ENCODE results near the gene WASF2. TPM values are rescaled to one million over a fixed set of nuclear protein-coding genes. Genes with fewer than 3 reads are reported as not detected.

Gene WASF2
- total RNA-seq, 1 donor from 2014 or later, result 40.3 TPM

- DNase-seq, result no peak
Observed at GRCh38 chr1:27377760-27378495, 112.0 kb downstream of the WASF2 start.

- no peak for DNase-seq
Observed at GRCh38 chr1:27374362-27375086, 115.4 kb downstream of the WASF2 start, which contains the start of gene FCN3. Gene FCN3 (minus strand): TSS chr1:27374824. CDS start chr1:27374818, 6 bp downstream.

- no peak for DNase-seq
Observed at GRCh38 chr1:27372808-27373690, 116.9 kb downstream of the WASF2 start.

DNA sequence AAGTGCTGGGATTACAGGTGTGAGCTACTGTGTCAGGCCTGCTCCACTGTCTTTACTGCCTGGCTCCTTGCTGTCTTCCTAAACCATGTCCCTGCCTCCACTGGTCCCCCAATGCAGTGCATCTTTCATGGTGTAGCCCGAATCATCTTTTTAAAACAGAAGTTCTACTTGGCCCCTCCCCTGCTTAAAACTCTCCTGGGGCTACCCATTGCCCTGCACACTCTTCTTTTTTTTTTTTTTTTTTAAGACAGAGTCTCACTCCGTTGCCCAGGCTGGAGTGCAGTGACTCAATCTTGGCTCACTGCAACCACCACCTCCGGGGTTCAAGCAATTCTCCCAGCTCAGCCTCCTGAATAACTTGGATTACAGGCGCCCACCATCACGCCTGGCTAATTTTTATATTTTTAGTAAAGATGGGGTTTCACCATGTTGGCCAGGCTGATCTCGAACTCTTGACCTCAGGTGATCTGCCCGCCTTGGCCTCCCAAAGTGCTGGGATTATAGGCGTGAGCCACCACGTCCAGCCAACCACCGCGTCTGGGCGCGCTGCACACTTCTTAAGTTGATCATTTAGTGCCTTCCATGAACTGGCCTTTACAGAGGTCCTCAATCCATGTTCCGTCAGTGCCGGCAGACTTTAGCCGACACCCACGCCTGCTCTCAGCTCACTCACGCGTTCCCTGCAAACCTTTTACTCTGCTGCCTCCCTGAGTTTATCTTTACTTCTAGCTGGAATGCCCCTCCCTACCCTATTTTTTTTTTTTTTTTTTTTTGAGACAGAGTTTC lies 117.8 kb downstream of the WASF2 start:
- DNase-seq, result no peak

GRCh38 chr1:27368869-27369582 lies 120.9 kb downstream of the WASF2 start:
- no peak for DNase-seq

- DNase-seq, result no peak
Observed at GRCh38 chr1:27367160-27367650, 122.8 kb downstream of the WASF2 start.

- peak; percentile 85 for DNase-seq
Observed at GRCh38 chr1:27366411-27367159, 123.4 kb downstream of the WASF2 start, which contains the start of gene MAP3K6. Gene MAP3K6 (minus strand): TSS chr1:27366961. CDS start chr1:27366597, 364 bp downstream.

DNA sequence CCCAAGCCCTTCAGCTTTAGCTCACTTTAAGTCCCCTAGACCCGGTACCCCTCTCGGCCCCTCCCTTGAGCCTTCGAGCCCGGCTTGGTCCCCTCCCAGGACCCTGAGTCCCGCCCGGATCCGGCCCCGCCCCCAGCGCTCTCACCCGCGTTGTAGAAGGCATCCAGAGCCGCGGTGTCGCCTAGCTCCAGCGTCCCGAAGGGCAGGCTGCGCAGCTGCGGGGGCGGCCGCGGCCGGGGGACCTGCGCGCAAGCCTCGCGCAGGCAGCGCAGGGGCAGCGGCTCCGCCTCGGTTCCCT lies 123.9 kb downstream of the WASF2 start:
- peak; percentile 91 for DNase-seq

DNA sequence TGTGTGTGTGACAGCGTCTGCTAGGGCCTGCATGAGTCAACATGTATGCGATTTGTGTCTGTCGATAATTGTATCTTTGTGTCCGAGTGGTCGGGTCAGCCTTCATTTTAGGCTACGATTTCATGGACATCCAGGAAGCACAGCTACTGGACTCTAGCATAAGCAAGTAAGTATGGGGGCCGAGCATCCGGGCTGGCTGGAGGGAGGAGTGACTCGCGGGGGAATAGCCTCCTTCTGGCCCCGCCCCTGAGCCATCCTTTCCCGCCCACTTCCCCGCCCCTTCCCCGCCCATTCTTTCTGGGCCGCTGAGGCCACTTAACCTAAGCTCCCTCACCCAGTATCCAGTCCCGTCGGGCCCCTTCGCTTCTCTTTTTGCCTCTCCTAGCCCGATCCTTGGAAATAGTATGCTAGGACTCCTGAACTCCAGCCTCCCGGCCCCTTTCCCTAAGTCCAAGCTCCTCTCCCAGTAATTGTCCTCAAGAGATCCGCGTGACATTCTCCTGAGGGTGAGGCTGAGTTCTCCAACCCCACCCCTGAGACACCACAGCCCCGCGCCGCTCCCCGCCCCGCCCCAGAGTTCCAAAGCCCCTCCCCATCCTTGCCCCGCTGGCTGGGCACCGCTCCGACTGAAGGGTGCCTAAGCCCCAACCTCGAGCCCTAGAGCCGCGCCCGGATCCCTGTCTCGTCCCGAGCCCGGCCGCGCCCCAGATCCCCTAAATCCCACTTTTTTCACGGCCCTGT lies 124.4 kb downstream of the WASF2 start:
- peak; percentile 94 for DNase-seq

GRCh38 chr1:27364696-27365371 lies 125.1 kb downstream of the WASF2 start:
- DNase-seq, result no peak

GRCh38 chr1:27363766-27364695 lies 125.9 kb downstream of the WASF2 start:
- DNase-seq, result no peak

GRCh38 chr1:27361553-27361952 lies 128.4 kb downstream of the WASF2 start:
- no peak for DNase-seq

GRCh38 chr1:27361044-27361402 lies 128.9 kb downstream of the WASF2 start:
- no peak for DNase-seq

GRCh38 chr1:27360159-27361043 lies 129.6 kb downstream of the WASF2 start:
- no peak for DNase-seq

- DNase-seq, result no peak
Observed at GRCh38 chr1:27359822-27360158, 130.2 kb downstream of the WASF2 start.

DNA sequence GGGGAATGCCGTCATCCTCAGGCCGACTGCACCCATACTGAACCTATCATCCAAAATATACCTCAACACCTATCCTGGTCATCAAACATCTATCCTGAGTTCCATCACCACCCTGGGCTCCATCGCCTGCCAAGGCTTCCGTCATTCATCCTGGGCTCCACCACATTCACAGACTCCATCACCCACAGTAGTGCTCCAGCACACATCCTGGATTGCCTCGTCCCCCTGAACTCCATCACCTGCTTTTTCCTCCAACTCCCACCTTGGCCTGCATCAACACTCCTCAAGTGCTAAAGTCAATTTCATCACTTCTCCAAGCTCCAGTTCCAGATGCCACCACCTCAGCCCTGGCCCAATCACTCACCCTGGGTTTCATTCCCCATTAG lies 131.0 kb downstream of the WASF2 start:
- no peak for DNase-seq

All from tongue (tissue), 2 donors.